Central memory CD8-positive, alpha-beta T cell (primary cell): ENCODE data around the gene CST3.
"Not testable (repeated sequence)": the region's sequence is repeated elsewhere in the genome, so short reads cannot be mapped to it uniquely, and the experiment has no call there.

Experiments used
- ATAC-seq: fragments of 150-1000 bp; cut with Tn5 transposase; replicated peaks from 2 replicates; pipeline ENCODE4 v1.10.0; 2022; ENCODE audit warnings: mild to moderate bottlenecking, moderate FRiP score, moderate number of reproducible peaks; ENCODE audit not compliant: poor library complexity, severe bottlenecking; ENCODE audit errors: extremely low read depth
- DNase-seq, 2 donors: peaks; one replicate each; pipeline ENCODE4 v3.0.0; 2021; ENCODE audit warnings: low spot score in 2 of 2
- H3K27ac Mint-ChIP-seq: one replicate; pipeline ENCODE4 v1.8.0; 2022; ENCODE audit warnings: low read depth, mild to moderate bottlenecking, moderate library complexity, mixed read lengths
- H3K27me3 Mint-ChIP-seq: one replicate; pipeline ENCODE4 v1.8.0; 2022; ENCODE audit warnings: mixed read lengths
- H3K36me3 Mint-ChIP-seq: one replicate; pipeline ENCODE4 v1.8.0; 2022; ENCODE audit warnings: mild to moderate bottlenecking, moderate library complexity, mixed read lengths; ENCODE audit not compliant: insufficient read depth
- H3K4me1 Mint-ChIP-seq: one replicate; pipeline ENCODE4 v1.8.0; 2022; ENCODE audit warnings: mixed read lengths
- H3K4me3 Mint-ChIP-seq: one replicate; pipeline ENCODE4 v1.8.0; 2022; ENCODE audit warnings: mild to moderate bottlenecking, moderate library complexity, mixed read lengths
- H3K9me3 Mint-ChIP-seq: one replicate; pipeline ENCODE4 v1.8.0; 2022; ENCODE audit warnings: mixed read lengths

CST3 gene, protein sequence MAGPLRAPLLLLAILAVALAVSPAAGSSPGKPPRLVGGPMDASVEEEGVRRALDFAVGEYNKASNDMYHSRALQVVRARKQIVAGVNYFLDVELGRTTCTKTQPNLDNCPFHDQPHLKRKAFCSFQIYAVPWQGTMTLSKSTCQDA

DNA sequence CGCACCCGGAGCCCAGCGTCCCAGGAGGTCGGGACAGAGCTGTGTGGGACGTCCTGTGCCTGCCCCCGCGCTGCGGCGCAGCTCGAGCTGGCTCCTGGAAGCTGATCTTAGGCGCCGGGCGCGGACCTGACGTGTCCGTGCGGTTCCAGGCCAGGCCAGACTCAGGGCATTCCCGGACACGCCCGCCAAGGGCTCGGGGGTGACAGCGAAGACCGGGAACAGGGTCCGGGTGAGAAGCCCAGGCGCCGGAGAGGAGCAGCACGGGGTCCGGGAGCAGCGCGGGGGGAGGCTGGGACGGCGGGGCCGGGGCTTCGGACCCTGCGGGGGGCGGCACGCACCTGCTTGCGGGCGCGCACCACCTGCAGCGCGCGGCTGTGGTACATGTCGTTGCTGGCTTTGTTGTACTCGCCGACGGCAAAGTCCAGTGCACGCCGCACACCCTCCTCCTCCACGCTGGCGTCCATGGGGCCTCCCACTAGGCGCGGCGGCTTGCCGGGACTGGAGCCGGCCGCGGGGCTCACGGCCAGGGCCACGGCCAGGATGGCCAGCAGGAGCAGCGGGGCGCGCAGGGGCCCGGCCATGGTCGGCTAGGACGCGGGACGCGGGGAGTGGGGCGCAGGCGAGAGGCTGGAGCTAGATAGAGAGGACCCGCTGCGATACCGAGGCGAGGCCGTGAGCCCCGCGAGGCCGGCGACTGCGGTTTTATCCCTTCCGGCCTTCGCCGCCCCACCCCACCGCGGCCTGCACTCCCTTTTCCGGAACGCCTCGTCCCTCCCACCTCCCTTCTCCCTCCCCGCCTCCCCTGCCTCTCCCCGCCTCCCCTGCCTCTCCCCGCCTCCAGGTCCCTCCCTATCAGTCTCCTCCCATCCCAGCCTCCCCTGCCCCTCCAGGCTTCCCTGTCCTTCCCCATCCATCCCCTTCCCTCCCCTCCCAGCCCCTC lies at the start of gene CST3:
TSS of gene CST3 (minus strand) at position 674 of the 940 bp plus-strand sequence. CDS start at position 581, 93 bp downstream.
- Mint-ChIP-seq H3K4me1 (peaks cover 8% of the 10 kb centered on the region), H3K36me3 (no peaks in the 10 kb centered on the region), H3K27ac (peak within 1 kb of the TSS; percentile 42), H3K27me3 (peaks cover 22% of the 10 kb centered on the region), H3K4me3 (peak within 1 kb of the TSS; percentile 77), H3K9me3 (no peaks in the 10 kb centered on the region)
- DNase-seq (no peak), ATAC-seq (no peak)

DNA sequence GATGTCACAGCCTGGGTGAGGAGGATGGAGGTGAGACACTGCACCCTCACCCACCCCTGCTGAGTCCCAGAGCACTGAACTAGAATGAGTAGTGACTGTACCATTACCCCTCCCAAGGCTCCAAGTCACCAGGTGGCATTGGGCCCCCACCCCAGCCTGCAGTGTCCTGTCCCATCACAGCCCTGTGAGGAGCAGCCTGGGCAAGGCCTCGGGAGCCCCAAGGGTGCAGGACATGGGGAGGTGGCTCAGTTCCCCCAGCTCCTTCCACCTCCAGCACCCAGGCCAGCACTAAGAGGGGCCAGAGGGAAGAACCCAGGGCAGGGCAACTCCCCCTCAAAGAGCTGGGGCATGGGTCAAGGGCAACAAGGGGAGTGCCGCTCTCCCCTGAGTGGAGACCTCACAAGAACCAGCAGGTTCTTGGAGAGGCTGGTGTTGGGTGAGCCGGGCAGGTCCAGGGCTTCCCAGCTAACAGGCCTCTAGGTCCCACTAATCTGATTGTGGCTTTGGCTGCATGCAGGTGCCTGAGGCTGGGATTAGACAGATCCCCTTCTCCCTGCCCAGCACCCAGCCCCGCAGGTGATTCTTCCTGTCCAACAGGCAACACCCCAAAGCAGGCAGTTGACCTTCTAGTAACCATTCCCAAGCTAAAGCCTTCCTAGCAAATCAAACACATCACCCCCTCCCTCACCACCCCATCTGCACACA lies 48.4 kb upstream of the CST3 start:
- ATAC-seq, result no peak
- H3K36me3 Mint-ChIP-seq, result peaks cover 3% of the 10 kb centered on the region
- H3K9me3 Mint-ChIP-seq, result no peaks in the 10 kb centered on the region
- DNase-seq, result no peak
- H3K4me1 Mint-ChIP-seq, result no peaks in the 10 kb centered on the region
- no peak overlapping the region for H3K27ac Mint-ChIP-seq
- no peak overlapping the region for H3K4me3 Mint-ChIP-seq
- peaks cover 47% of the 10 kb centered on the region for H3K27me3 Mint-ChIP-seq

DNA sequence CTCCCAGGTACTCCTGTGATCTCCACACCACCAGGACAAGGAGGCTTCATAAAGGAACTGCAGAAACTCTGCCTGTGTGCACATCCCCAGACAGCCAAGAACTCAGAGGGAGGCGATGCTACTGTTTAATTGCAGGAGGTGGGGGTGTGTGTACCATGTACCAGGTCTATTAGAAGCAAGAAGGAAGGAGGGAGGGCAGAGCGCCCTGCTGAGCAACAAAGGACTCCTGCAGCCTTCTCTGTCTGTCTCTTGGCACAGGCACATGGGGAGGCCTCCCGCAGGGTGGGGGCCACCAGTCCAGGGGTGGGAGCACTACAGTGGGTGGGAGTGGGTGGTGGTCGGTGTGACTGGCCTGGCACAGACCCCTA lies 47.8 kb upstream of the CST3 start:
- not testable (repeated sequence) for H3K27ac Mint-ChIP-seq, H3K36me3 Mint-ChIP-seq, H3K4me3 Mint-ChIP-seq, ATAC-seq, H3K9me3 Mint-ChIP-seq, DNase-seq, H3K4me1 Mint-ChIP-seq
- H3K27me3 Mint-ChIP-seq, result peaks cover 54% of the 10 kb centered on the region

DNA sequence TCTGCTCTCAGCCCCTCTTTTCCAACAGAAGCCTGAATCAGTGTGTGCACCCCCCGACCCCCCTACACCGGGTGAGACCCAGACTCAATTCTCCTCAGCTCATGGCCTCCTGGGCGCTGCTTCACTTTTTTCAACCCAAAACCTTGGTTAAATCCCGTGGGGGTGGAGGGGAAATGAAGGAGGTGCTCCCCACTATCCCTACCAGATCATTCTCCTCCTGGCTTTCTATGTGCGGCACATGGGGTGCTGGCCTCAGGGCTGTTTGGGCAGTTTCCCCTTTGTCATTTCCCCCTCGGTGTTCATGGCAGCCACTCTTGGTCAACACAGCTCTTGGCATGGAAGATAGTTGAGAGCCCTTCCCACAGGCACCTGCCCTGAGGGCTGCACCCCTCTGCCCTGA lies 46.5 kb upstream of the CST3 start:
- DNase-seq (no peak), ATAC-seq (no peak)
- Mint-ChIP-seq H3K9me3 (no peaks in the 10 kb centered on the region), H3K4me1 (no peaks in the 10 kb centered on the region), H3K27ac (no peak overlapping the region), H3K36me3 (peaks cover 3% of the 10 kb centered on the region), H3K4me3 (no peak overlapping the region), H3K27me3 (peaks cover 67% of the 10 kb centered on the region)

DNA sequence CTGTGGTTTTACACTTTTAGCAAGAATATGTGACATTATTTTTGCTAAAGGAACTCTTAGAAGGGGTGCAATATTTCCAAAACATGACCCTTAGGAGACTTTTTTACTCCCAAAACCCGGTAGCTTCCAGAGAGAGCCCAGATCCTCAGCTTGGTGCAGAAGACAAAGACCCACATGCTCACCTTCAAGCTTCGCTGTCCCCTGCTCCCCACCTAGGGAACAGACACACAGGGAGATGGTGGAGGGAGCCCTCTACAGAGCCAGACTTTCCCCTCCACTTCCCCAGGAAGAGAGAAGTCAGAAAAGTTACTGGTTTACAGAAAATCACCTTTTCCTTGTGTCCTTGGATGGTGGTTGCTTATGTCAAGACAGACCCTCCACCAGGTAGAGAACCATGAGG lies 46.1 kb upstream of the CST3 start:
- DNase-seq (no peak), ATAC-seq (no peak)
- Mint-ChIP-seq H3K4me3 (no peak overlapping the region), H3K36me3 (peaks cover 3% of the 10 kb centered on the region), H3K27me3 (peaks cover 71% of the 10 kb centered on the region), H3K27ac (no peak overlapping the region), H3K4me1 (no peaks in the 10 kb centered on the region), H3K9me3 (no peaks in the 10 kb centered on the region)

DNA sequence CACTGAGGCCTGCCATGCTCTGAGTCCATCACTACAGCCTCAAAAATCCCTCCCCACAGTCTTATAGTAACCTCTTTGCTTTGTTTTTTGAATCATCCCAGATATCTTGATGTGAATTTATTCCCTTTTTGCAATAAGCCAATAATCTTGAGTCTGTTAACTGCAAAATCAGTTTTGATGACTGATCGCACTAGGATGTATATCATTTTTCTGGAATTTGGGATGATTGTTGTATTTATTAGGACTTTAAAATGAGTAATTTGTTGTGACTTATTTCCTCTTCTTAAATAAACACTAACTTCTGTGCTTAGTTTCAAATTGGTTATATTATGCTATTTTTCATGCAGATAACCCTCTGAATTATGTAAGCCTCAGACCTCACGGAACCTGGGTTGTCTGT lies 45.5 kb upstream of the CST3 start:
- Mint-ChIP-seq H3K9me3 (no peaks in the 10 kb centered on the region), H3K27ac (no peak overlapping the region), H3K36me3 (peaks cover 3% of the 10 kb centered on the region), H3K27me3 (peaks cover 77% of the 10 kb centered on the region), H3K4me1 (no peaks in the 10 kb centered on the region), H3K4me3 (no peak overlapping the region)
- DNase-seq (no peak), ATAC-seq (no peak)

DNA sequence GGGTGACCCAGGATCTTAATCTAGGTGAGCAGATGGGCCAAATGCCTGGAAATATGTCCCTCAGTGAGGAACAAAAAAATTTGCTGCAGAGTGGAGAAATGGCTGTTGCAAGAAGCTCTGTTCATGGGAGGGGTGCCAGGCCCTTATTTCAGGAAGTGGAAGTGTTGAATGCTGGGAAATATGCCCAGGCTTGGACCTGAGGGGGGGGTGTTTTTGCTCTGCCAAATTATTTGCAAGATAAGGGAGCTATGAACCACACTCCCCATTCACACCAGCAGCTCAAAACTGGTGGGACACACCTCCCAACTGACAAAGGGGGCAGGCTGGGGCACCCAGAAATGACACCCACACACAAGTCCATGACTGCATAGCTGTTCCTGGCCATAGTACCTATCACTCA lies 42.4 kb upstream of the CST3 start:
- Mint-ChIP-seq H3K27ac (no peak overlapping the region), H3K36me3 (peaks cover 3% of the 10 kb centered on the region), H3K4me1 (no peaks in the 10 kb centered on the region), H3K9me3 (no peaks in the 10 kb centered on the region), H3K4me3 (no peak overlapping the region), H3K27me3 (peaks cover 78% of the 10 kb centered on the region)
- ATAC-seq (no peak), DNase-seq (no peak)

DNA sequence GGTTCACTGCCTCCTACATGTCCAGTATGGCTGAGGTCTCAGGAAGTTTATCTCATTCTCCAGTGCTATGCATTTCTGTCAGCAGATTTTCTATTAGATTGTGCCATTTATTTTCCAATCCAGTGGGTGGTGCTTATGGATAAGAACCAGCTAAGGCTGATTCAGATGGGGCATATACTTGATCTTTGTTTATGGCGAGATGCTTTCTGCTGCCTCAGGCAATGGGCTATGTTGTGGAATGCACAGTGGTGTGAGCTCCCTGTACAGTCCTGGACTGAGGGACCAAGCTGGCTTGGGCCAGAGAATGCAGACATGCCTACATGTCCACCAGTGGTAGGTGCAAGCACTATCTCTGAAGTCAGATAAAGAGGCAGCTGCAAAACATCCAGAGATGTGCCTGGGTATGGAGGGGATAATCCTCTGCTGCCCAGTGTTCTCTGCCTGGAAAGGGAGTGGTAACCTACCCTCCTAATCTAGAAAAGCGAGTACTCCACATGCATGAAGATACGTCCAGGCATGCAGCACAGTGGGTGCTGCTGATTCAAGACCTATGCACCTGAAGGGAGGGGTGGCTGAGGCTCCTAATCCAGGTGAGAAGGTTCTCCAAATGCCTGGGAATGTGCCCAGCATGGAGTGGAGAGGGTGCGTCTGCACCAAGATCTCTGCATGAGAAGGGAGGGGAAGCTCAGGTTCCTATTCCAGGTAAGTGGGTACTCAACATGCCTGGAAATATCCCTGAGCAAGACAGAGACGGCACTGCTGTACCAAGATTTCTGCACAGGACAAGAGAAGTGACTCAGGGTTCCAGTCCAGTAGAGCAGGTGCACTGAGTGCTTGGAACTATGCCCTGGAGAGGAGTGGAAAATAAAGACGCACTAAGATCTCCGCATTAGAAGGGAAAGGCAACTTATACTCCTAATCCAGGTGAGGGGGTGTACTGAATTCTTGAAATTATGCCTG lies 41.7 kb upstream of the CST3 start:
- H3K27ac Mint-ChIP-seq, result no peak overlapping the region
- ATAC-seq (no peak), DNase-seq (no peak)
- no peak overlapping the region for H3K4me3 Mint-ChIP-seq
- H3K9me3 Mint-ChIP-seq, result no peaks in the 10 kb centered on the region
- no peaks in the 10 kb centered on the region for H3K4me1 Mint-ChIP-seq
- H3K36me3 Mint-ChIP-seq, result peaks cover 3% of the 10 kb centered on the region
- peaks cover 71% of the 10 kb centered on the region for H3K27me3 Mint-ChIP-seq

DNA sequence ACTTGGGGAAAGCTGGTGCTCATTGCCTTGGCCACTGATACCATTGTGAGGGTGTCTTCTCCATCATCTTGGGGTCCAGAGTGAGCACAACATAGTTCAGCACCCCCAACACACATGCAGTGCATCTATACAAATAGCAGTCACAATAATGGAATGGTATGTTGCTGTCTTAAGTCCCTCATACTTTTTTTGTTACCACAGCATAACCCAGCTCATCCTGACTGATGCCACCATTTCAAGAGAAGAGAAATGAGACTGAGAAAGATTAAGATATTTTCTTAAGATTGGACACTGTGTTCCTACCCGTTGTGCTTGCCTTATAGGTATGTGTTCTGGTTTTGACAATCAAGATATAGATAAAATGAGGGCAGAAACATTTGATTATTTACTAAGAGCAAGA lies 35.5 kb upstream of the CST3 start:
- H3K27me3 Mint-ChIP-seq, result peaks cover 20% of the 10 kb centered on the region
- no peak for ATAC-seq
- H3K4me1 Mint-ChIP-seq, result no peaks in the 10 kb centered on the region

DNA sequence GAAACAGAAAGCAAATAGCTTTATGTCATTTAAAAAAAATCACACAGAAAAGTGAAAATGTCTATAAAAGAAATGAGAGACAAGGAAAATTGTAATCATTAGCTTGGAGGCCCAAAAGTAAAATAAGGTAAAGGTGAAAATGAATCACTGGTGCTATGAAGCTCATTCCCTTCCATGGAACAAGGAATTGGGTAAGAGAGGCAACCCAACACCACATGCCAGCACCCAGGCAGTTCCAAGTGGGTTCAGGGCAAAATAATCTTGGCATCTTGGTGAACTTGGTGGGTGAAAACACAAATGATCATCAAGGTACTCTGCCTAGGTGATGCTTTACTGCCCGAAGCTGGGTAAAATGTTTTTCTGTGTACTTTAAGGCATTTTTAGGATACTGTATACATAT lies 34.4 kb upstream of the CST3 start:
- Mint-ChIP-seq H3K4me1 (no peaks in the 10 kb centered on the region), H3K27me3 (peaks cover 10% of the 10 kb centered on the region), H3K36me3 (no peaks in the 10 kb centered on the region), H3K4me3 (no peak overlapping the region), H3K27ac (no peak overlapping the region), H3K9me3 (no peaks in the 10 kb centered on the region)
- DNase-seq (no peak), ATAC-seq (no peak)

More for the DNA sequence above, 35.5 kb upstream of the CST3 start:
- Mint-ChIP-seq H3K4me3 (no peak overlapping the region), H3K36me3 (no peaks in the 10 kb centered on the region), H3K9me3 (no peaks in the 10 kb centered on the region), H3K27ac (no peak overlapping the region)
- no peak for DNase-seq

DNA sequence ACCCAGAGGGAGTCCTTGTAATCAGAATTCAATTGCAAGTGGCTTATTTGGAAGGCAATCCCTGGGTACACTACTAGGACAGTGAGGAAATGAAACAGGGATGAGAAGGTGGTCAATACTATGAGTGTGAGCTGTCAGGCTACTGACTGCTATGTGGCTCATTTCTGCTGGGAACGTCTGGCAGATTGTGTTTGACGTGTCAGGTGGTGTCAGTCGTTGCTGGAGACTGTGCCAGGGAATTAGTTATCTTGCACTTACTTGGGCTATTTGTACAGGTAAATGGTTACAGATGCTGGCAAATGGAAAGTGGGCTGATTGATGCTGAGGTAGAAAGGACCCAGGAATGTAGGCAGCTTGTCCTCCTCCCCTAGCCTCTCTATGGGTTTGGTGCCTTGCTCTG lies 33.7 kb upstream of the CST3 start:
- Mint-ChIP-seq H3K27me3 (peaks cover 3% of the 10 kb centered on the region), H3K4me1 (no peaks in the 10 kb centered on the region), H3K36me3 (no peaks in the 10 kb centered on the region), H3K9me3 (no peaks in the 10 kb centered on the region), H3K4me3 (no peak overlapping the region), H3K27ac (no peak overlapping the region)
- no peak for DNase-seq
- no peak for ATAC-seq

DNA sequence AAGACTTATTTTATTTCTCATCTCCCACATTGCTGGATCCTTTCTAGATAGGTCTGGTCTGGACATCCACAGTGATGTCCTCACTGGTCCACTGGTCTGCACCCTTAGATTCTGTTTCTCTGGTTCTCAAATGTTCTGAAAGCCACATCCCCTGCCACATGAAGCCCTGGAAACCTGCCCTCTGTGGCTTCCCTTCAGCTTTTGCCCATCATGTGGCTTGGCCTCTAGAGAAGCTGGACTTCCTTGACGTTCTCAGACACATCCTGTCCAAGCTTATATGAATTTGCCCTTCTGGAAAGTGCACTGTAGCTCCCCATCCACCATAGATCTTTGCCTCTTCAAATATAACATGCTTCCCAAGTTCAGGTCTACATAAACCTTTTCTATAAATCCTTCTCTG lies 32.6 kb upstream of the CST3 start:
- Mint-ChIP-seq H3K9me3 (no peaks in the 10 kb centered on the region), H3K36me3 (no peaks in the 10 kb centered on the region), H3K4me3 (no peak overlapping the region), H3K4me1 (no peaks in the 10 kb centered on the region), H3K27me3 (no peaks in the 10 kb centered on the region), H3K27ac (no peak overlapping the region)
- no peak for DNase-seq
- no peak for ATAC-seq
